H9 (cell line): Measurements from ENCODE around the gene ROBO4. TPM values are rescaled to one million over a fixed set of nuclear protein-coding genes. Genes with fewer than 3 reads are reported as not detected.

Source experiments
- DNase-seq: peaks from one replicate; pipeline ENCODE4 v3.0.0-alpha.2; 2017
- H2AFZ ChIP-seq: one replicate; pipeline ENCODE4 v1.6.1; 2013; ENCODE audit warnings: mild to moderate bottlenecking, low read length, control low read depth, moderate library complexity
- H2AK5ac ChIP-seq: 2 replicates; pipeline ENCODE4 v1.6.1; 2013; ENCODE audit warnings: low read length, control low read depth, mixed read lengths; ENCODE audit not compliant: insufficient read length
- H2BK120ac ChIP-seq: one replicate; pipeline ENCODE4 v1.6.1; 2013; ENCODE audit warnings: low read depth, mild to moderate bottlenecking, low read length, control low read depth, inconsistent platforms; ENCODE audit not compliant: poor library complexity, severe bottlenecking
- H2BK12ac ChIP-seq: 2 replicates; pipeline ENCODE4 v1.6.1; 2013; ENCODE audit warnings: low read length, control low read depth, mixed read lengths, low read depth; ENCODE audit not compliant: insufficient read length
- H2BK15ac ChIP-seq: 2 replicates; pipeline ENCODE4 v1.6.1; 2013; ENCODE audit warnings: low read depth, low read length, control low read depth
- H2BK20ac ChIP-seq: one replicate; pipeline ENCODE4 v1.6.1; 2013; ENCODE audit warnings: low read depth, mild to moderate bottlenecking, low read length, control low read depth, inconsistent platforms; ENCODE audit not compliant: poor library complexity, severe bottlenecking
- H2BK5ac ChIP-seq: 2 replicates; pipeline ENCODE4 v1.6.1; 2013; ENCODE audit warnings: low read length, control low read depth, mixed read lengths; ENCODE audit not compliant: insufficient read length
- H3K14ac ChIP-seq: 2 replicates; pipeline ENCODE4 v1.6.1; 2013; ENCODE audit warnings: low read length, control low read depth; ENCODE audit not compliant: insufficient read depth
- H3K18ac ChIP-seq: 2 replicates; pipeline ENCODE4 v1.6.1; 2013; ENCODE audit warnings: low read depth, mild to moderate bottlenecking, mixed read lengths, low read length, control low read depth; ENCODE audit not compliant: insufficient read length
- H3K23ac ChIP-seq: 2 replicates; pipeline ENCODE4 v1.6.1; 2013; ENCODE audit warnings: low read length, control low read depth, mixed read lengths, low read depth; ENCODE audit not compliant: insufficient read length
- H3K23me2 ChIP-seq: 2 replicates; pipeline ENCODE4 v1.6.1; 2013; ENCODE audit warnings: low read depth, mild to moderate bottlenecking, mixed read lengths, low read length, control low read depth; ENCODE audit not compliant: insufficient read length, poor library complexity, severe bottlenecking
- H3K27ac ChIP-seq: 2 replicates; pipeline ENCODE4 v1.5.1; 2013; ENCODE audit warnings: low read length, control low read depth, mixed read lengths, low read depth; ENCODE audit not compliant: insufficient read length
- H3K27me3 ChIP-seq: 2 replicates; pipeline ENCODE4 v1.6.1; 2013; ENCODE audit warnings: low read length, control low read depth, inconsistent platforms; ENCODE audit not compliant: insufficient read depth
- H3K4ac ChIP-seq: 2 replicates; pipeline ENCODE4 v1.6.1; 2013; ENCODE audit warnings: low read depth, mild to moderate bottlenecking, control low read depth, inconsistent platforms, low read length, moderate library complexity
- H3K4me1 ChIP-seq: 2 replicates; pipeline ENCODE4 v1.6.1; 2013; ENCODE audit warnings: low read length, control low read depth, inconsistent platforms; ENCODE audit not compliant: insufficient read depth
- H3K4me2 ChIP-seq: 2 replicates; pipeline ENCODE4 v1.6.1; 2013; ENCODE audit warnings: low read length, control low read depth, mixed read lengths; ENCODE audit not compliant: insufficient read length, insufficient read depth
- H3K56ac ChIP-seq: 2 replicates; pipeline ENCODE4 v1.6.1; 2013; ENCODE audit warnings: low read depth, mild to moderate bottlenecking, mixed read lengths, low read length, control low read depth; ENCODE audit not compliant: insufficient read length
- H3K79me1 ChIP-seq: 2 replicates; pipeline ENCODE4 v1.6.1; 2013; ENCODE audit warnings: low read depth, mild to moderate bottlenecking, moderate library complexity, low read length, control low read depth, inconsistent platforms; ENCODE audit not compliant: insufficient read depth, poor library complexity, severe bottlenecking
- H3K79me2 ChIP-seq: 2 replicates; pipeline ENCODE4 v1.6.1; 2013; ENCODE audit warnings: low read length, control low read depth, inconsistent platforms; ENCODE audit not compliant: insufficient read depth
- H3K9ac ChIP-seq: 2 replicates; pipeline ENCODE4 v1.6.1; 2013; ENCODE audit warnings: low read length, control low read depth, mixed read lengths; ENCODE audit not compliant: insufficient read length; ENCODE audit errors: extremely low read depth
- H3K9me3 ChIP-seq: one replicate; pipeline ENCODE4 v1.6.1; 2013; ENCODE audit warnings: low read depth, low read length, inconsistent platforms; ENCODE audit not compliant: control insufficient read depth
- H3T11ph ChIP-seq: one replicate; pipeline ENCODE4 v1.6.1; 2013; ENCODE audit warnings: mild to moderate bottlenecking, low read length, control low read depth, inconsistent platforms
- H4K20me1 ChIP-seq: one replicate; pipeline ENCODE4 v1.6.1; 2013; ENCODE audit not compliant: control insufficient read depth, insufficient read length, insufficient read depth
- H4K5ac ChIP-seq: 2 replicates; pipeline ENCODE4 v1.6.1; 2013; ENCODE audit warnings: low read depth, mild to moderate bottlenecking, mixed read lengths, low read length, control low read depth; ENCODE audit not compliant: insufficient read length
- H4K8ac ChIP-seq: replicated peaks from 2 replicates; pipeline ENCODE4 v1.6.1; 2013; ENCODE audit warnings: low read length, control low read depth, mixed read lengths, low read depth; ENCODE audit not compliant: insufficient read length
- H4K91ac ChIP-seq: 2 replicates; pipeline ENCODE4 v1.6.1; 2013; ENCODE audit warnings: low read depth, mild to moderate bottlenecking, moderate library complexity, mixed read lengths, low read length, control low read depth; ENCODE audit not compliant: insufficient read length
- H3K27ac Mint-ChIP-seq, 3 experiments: 2 replicates in 2 of 3; 3 replicates in 1 of 3; pipeline ENCODE4 v1.8.0; 2020 to 2021; ENCODE audit warnings: mixed read lengths in 3 of 3, mild to moderate bottlenecking in 1 of 3, moderate library complexity in 1 of 3
- H3K27me3 Mint-ChIP-seq: 2 replicates; pipeline ENCODE4 v1.8.0; 2021; ENCODE audit warnings: low read depth, mild to moderate bottlenecking, moderate library complexity, mixed read lengths
- H3K36me3 Mint-ChIP-seq, 3 experiments: 2 replicates in 2 of 3; 3 replicates in 1 of 3; pipeline ENCODE4 v1.8.0; 2020 to 2021; ENCODE audit warnings: low read depth in 3 of 3, mixed read lengths in 3 of 3; ENCODE audit not compliant: insufficient read depth in 1 of 3
- H3K4me1 Mint-ChIP-seq, 2 experiments: 2 replicates each; pipeline ENCODE4 v1.8.0; 2020; ENCODE audit warnings: mixed read lengths in 2 of 2
- H3K4me3 Mint-ChIP-seq, 2 experiments: 2 replicates in 1 of 2; 3 replicates in 1 of 2; pipeline ENCODE4 v1.8.0; 2020 to 2021; ENCODE audit warnings: mild to moderate bottlenecking in 2 of 2, mixed read lengths in 2 of 2, moderate library complexity in 1 of 2
- H3K9me3 Mint-ChIP-seq, 2 experiments: 2 replicates in 1 of 2; 3 replicates in 1 of 2; pipeline ENCODE4 v1.8.0; 2020; ENCODE audit warnings: mild to moderate bottlenecking in 2 of 2, mixed read lengths in 2 of 2, moderate library complexity in 1 of 2
- WGBS: extraction: QIAGEN DNeasy Blood & Tissue Kit; methylation state at CpG from one replicate; pipeline ENCODE4 v1.1.7; 2013; ENCODE audit warnings: missing lambda C conversion rate, low lambda C conversion rate, mixed read lengths; ENCODE audit not compliant: insufficient read length; ENCODE audit errors: extremely low coverage; 5-methylcytosine and 5-hydroxymethylcytosine counted together
- total RNA-seq: library from RNA; stranded (reverse); gene quantifications from 2 replicates; pipeline ENCODE4 v1.2.1, GENCODE V29; 2021
- TF ChIP-seq, protein P1 (sequence below): fragments of 200-600 bp; sonication (generic); conservative IDR thresholded peaks from 3 replicates; pipeline ENCODE4 v1.8.0; 2021; ENCODE audit warnings: antibody characterized with exemption, mild to moderate bottlenecking

The ROBO4 gene
- total RNA-seq, 1 experiment from 2014 or later, result not detected

DNA sequence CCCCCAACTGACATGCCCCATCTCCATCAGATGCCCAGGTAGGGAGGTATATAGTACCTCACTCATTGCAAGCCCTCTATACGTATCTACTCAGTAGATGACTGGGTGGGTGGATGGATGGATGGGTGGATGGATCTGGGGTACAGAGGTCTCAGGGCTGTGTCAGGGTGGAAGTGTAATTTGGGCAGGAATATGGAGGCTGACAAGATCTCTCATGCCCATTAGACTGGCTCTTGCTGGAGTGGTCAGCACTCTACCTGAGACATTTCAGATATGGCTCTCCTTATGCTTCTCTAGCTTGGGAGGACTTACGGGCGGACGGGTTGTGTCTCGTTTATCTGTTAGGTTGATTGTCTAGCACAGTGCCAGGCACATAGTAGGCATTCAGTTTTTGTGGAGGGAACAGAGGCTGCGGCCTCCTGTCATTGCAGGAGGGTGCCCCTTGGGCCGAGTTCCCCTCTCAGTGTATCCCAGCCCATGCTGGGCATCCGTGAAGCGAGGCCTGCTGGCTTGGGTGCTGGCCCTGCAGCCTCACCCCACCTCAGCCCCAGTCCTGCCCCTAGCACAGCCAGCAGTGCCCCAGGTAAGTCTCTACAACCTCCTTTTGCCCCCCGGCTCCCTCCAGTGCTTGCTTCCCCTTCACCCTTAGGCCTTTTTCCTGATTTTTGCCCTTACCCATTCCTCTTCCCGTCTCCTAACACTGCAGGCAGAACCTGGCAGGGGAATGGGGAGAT is 18.7 kb downstream of the ROBO4 start:
- H3K23me2 ChIP-seq, result peaks cover 6% of the 10 kb centered on the region
- no peaks in the 10 kb centered on the region for H3K79me1 ChIP-seq
- peaks cover 0 to 3% of the 10 kb centered on the region in 2 experiments; a peak in 1 of 5 replicates for H3K9me3 Mint-ChIP-seq
- peak; percentile 10 for DNase-seq
- H2BK5ac ChIP-seq, result no peak overlapping the region
- no peak overlapping the region for H3K56ac ChIP-seq
- H3K4me2 ChIP-seq, result no peak overlapping the region
- H3K4me3 Mint-ChIP-seq, result no peak overlapping the region
- H3K27me3 Mint-ChIP-seq, result peaks cover 23% of the 10 kb centered on the region
- H3K36me3 Mint-ChIP-seq, result no peaks in the 10 kb centered on the region; a peak in 1 of 7 replicates
- no peak overlapping the region for H3K4ac ChIP-seq
- H2AK5ac ChIP-seq, result no peak overlapping the region
- no peak overlapping the region for H3K23ac ChIP-seq
- no peak overlapping the region for H2BK120ac ChIP-seq
- TF ChIP-seq, protein P1, sequence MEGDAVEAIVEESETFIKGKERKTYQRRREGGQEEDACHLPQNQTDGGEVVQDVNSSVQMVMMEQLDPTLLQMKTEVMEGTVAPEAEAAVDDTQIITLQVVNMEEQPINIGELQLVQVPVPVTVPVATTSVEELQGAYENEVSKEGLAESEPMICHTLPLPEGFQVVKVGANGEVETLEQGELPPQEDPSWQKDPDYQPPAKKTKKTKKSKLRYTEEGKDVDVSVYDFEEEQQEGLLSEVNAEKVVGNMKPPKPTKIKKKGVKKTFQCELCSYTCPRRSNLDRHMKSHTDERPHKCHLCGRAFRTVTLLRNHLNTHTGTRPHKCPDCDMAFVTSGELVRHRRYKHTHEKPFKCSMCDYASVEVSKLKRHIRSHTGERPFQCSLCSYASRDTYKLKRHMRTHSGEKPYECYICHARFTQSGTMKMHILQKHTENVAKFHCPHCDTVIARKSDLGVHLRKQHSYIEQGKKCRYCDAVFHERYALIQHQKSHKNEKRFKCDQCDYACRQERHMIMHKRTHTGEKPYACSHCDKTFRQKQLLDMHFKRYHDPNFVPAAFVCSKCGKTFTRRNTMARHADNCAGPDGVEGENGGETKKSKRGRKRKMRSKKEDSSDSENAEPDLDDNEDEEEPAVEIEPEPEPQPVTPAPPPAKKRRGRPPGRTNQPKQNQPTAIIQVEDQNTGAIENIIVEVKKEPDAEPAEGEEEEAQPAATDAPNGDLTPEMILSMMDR, result no peak
- no peak overlapping the region for H4K8ac ChIP-seq
- no peak overlapping the region; the same call in 1 of the 2 replicates for H3K14ac ChIP-seq
- H3K9ac ChIP-seq, result no peak overlapping the region
- no peak overlapping the region for H2BK15ac ChIP-seq
- H4K20me1 ChIP-seq, result no peaks in the 10 kb centered on the region
- H4K5ac ChIP-seq, result no peak overlapping the region
- no peak overlapping the region for H2BK20ac ChIP-seq
- peaks cover 20 to 29% of the 10 kb centered on the region in 2 experiments for H3K4me1 Mint-ChIP-seq
- H3K79me2 ChIP-seq, result no peaks in the 10 kb centered on the region
- no peak overlapping the region for H3T11ph ChIP-seq
- H3K18ac ChIP-seq, result no peak overlapping the region
- no peak overlapping the region for H2BK12ac ChIP-seq
- H3K9me3 ChIP-seq, result no peaks in the 10 kb centered on the region
- H2AFZ ChIP-seq, result no peak overlapping the region
- H3K27me3 ChIP-seq, result peaks cover 6% of the 10 kb centered on the region; the same call in 1 of the 2 replicates
- no peak overlapping the region for H4K91ac ChIP-seq
- no CpG with 5 or more reads among the region's 11 CpGs for WGBS
- no peak overlapping the region for H3K27ac ChIP-seq
- H3K27ac Mint-ChIP-seq, result peak overlapping the region in 1 of 3 experiments; percentile 68; a peak in 1 of 7 replicates
- H3K4me1 ChIP-seq, result no peaks in the 10 kb centered on the region
